OCI-LY7 (cell line): ENCODE data around the gene FHIP1A. TPM values are rescaled to one million over a fixed set of nuclear protein-coding genes. Genes with fewer than 3 reads are reported as not detected.

Source experiments
- BruUV-seq: library from RNA; stranded (reverse); fragments of 400-500 nt; replicated peaks from 2 replicates; lab custom pipeline; 2021; lab: Mats Ljungman, UMichigan
- CTCF ChIA-PET: fragments of 300-600 bp; sonication (Branson Sonifier 250); formaldehyde crosslinking; loops from one replicate; lab custom pipeline; 2022; ENCODE audit warnings: antibody characterized with exemption; ENCODE audit not compliant: unreplicated experiment; lab: Charles Lee
- POLR2A ChIA-PET: fragments of 300-600 bp; sonication (Branson Sonifier 250); formaldehyde crosslinking; loops from one replicate; lab custom pipeline; 2022; ENCODE audit warnings: antibody characterized with exemption; lab: Charles Lee
- DNase-seq: peaks from one replicate; pipeline ENCODE4 v3.0.0-alpha.2; 2015; ENCODE audit warnings: low spot score
- H2AFZ ChIP-seq: fragments of 200-600 bp; sonication (generic), shearing (Covaris generic); 2 replicates; pipeline ENCODE4 v1.6.1; 2014; ENCODE audit warnings: mild to moderate bottlenecking, antibody characterized with exemption, low read length, moderate library complexity
- H3K27ac ChIP-seq: fragments of 200-600 bp; sonication (generic); 2 replicates; pipeline ENCODE4 v1.5.1; 2014; ENCODE audit warnings: mixed run types, low read depth, mild to moderate bottlenecking, moderate library complexity, low read length, inconsistent platforms; ENCODE audit not compliant: poor library complexity, severe bottlenecking
- H3K36me3 ChIP-seq: fragments of 200-600 bp; sonication (generic); 2 replicates; pipeline ENCODE4 v1.6.1; 2014; ENCODE audit warnings: mild to moderate bottlenecking, antibody characterized with exemption, low read length, moderate library complexity, mixed read lengths; ENCODE audit not compliant: insufficient read depth
- H3K4me1 ChIP-seq: fragments of 200-600 bp; sonication (generic); 2 replicates; pipeline ENCODE4 v1.5.1; 2014; ENCODE audit warnings: mild to moderate bottlenecking, low read length; ENCODE audit not compliant: insufficient read depth, poor library complexity, severe bottlenecking
- H3K4me2 ChIP-seq: fragments of 200-600 bp; sonication (generic); 2 replicates; pipeline ENCODE4 v1.6.1; 2014; ENCODE audit warnings: mild to moderate bottlenecking, low read length
- H3K4me3 ChIP-seq: fragments of 200-600 bp; sonication (generic); 2 replicates; pipeline ENCODE4 v1.5.1; 2014; ENCODE audit warnings: mild to moderate bottlenecking, low read depth, low read length; ENCODE audit not compliant: poor library complexity, severe bottlenecking
- H3K79me2 ChIP-seq: fragments of 200-600 bp; sonication (generic); 2 replicates; pipeline ENCODE4 v1.6.1; 2016; ENCODE audit warnings: low read depth, mild to moderate bottlenecking, low read length, moderate library complexity, mixed read lengths; ENCODE audit not compliant: insufficient read depth
- H3K9me2 ChIP-seq: fragments of 200-600 bp; sonication (generic); 2 replicates; pipeline ENCODE4 v1.6.1; 2016; ENCODE audit warnings: mild to moderate bottlenecking, low read length, mixed read lengths; ENCODE audit not compliant: insufficient read depth
- H3K9me3 ChIP-seq: fragments of 200-600 bp; sonication (generic); 2 replicates; pipeline ENCODE4 v1.6.1; 2014; ENCODE audit warnings: mild to moderate bottlenecking, mixed run types, low read length, mixed read lengths
- H4K20me1 ChIP-seq: fragments of 200-600 bp; sonication (generic); 2 replicates; pipeline ENCODE4 v1.6.1; 2014; ENCODE audit warnings: mild to moderate bottlenecking, antibody characterized with exemption, low read length, moderate library complexity, mixed read lengths; ENCODE audit not compliant: insufficient read depth
- EZH2phosphoT487 ChIP-seq: fragments of 200-600 bp; sonication (generic); IDR thresholded peaks from 2 replicates; pipeline ENCODE4 v1.6.1; 2018; ENCODE audit warnings: low read depth, borderline replicate concordance, mild to moderate bottlenecking, mixed run types, antibody characterized with exemption, low read length, moderate library complexity, mixed read lengths
- intact Hi-C: fragments of 100-400 bp; cut with micrococcal nuclease; formaldehyde crosslinking; loops from one replicate; pipeline ENCODE4 v1.10.0; 2022; ENCODE audit not compliant: unreplicated experiment
- total RNA-seq, 2 experiments: library from RNA; depleted of rRNA in 1 of 2; stranded (reverse); fragments of >200 nt in 1 of 2; shearing (Covaris generic) in 1 of 2; gene quantifications; 2 replicates each; pipeline ENCODE4 v1.2.3, GENCODE V29; 2014 to 2022
- TF ChIP-seq, protein P1 (sequence below): fragments of 200-600 bp; sonication (generic); conservative IDR thresholded peaks from 2 replicates; pipeline ENCODE4 v1.5.1; 2014; ENCODE audit warnings: mild to moderate bottlenecking, antibody characterized with exemption, low read length, moderate library complexity, mixed read lengths

FHIP1A gene
- total RNA-seq, 2 experiments from 2014 or later: not detected

DNA sequence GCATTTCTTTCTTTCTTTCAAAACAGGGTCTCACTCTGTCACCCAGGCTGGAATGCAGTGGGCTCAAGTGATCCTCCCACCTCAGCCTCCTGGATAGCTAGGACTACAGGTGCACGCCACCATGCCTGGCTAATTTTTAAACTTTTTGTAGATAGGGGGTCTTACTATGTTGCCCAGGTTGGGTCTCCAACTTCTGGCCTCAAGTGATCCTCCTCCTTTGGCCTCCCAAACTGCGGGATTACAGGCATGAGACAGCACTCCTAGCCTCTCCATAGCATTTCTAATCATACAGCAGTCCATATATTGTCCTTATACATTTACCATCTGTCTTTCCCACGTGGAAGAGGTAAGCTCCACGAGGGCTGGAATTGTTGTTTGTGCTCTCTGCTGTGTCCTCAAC lies 2.0 kb upstream of the FHIP1A start:
- intact Hi-C loops: no loop called here
- H3K4me2 ChIP-seq: no peak overlapping the region

DNA sequence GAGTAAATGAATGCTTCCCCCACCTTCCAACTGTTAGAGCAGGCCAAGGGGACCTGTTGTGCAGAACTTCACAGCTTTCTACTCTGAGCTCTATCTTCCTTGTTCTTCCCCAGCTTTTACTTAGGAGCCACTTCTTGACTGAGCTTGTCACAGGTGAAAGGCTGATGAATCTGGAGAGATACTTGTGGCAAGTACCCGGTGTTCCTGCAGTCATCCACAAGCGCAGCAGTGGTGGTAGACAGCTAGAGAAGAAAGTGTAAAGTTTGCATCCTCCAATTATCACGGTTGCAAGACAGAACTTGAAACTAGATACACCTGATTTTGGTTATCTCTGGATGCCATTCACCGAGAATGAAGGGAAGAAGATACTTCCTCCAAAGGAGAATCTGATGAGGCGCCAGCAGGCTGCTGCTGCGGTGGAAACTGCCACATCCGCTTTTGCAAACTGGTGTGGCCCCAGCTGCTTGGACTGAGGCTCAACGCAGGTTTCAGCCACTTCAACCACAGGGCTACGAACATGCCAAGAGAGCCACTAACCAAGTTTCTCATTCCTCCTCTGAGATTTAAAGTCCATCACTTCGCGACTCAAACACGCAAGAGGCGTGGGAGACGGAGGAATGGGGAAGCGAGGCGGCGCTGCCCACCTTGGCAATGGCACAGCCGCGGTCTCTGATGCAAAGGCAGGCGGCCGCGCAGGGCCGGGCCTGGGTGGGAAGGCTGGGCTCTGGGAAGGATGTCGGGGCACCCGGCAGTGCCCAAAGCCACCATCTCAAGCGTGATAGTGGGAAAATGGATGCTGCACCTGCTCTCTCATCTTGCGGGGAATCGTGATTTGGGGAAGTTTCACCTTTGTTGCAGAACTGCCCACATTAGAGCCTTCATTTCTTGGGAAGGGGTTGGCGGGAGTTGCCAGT lies 1.3 kb upstream of the FHIP1A start:
- no peak for TF ChIP-seq EZH2phosphoT487
- TF ChIP-seq, protein P1, sequence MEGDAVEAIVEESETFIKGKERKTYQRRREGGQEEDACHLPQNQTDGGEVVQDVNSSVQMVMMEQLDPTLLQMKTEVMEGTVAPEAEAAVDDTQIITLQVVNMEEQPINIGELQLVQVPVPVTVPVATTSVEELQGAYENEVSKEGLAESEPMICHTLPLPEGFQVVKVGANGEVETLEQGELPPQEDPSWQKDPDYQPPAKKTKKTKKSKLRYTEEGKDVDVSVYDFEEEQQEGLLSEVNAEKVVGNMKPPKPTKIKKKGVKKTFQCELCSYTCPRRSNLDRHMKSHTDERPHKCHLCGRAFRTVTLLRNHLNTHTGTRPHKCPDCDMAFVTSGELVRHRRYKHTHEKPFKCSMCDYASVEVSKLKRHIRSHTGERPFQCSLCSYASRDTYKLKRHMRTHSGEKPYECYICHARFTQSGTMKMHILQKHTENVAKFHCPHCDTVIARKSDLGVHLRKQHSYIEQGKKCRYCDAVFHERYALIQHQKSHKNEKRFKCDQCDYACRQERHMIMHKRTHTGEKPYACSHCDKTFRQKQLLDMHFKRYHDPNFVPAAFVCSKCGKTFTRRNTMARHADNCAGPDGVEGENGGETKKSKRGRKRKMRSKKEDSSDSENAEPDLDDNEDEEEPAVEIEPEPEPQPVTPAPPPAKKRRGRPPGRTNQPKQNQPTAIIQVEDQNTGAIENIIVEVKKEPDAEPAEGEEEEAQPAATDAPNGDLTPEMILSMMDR: no peak
- BruUV-seq: no TSS peak
- no peaks in the 10 kb centered on the region for H3K9me2 ChIP-seq
- peak overlapping the region; percentile 69; the same call in 1 of the 2 replicates for H3K4me2 ChIP-seq
- no peaks in the 10 kb centered on the region for H4K20me1 ChIP-seq
- no peaks in the 10 kb centered on the region for H3K4me1 ChIP-seq
- H3K79me2 ChIP-seq: no peaks in the 10 kb centered on the region
- no peaks in the 10 kb centered on the region for H3K9me3 ChIP-seq
- H3K27ac ChIP-seq: no peak overlapping the region
- ChIA-PET POLR2A (no interaction called here), CTCF (no interaction called here)
- no peak for DNase-seq
- no peaks in the 10 kb centered on the region for H3K36me3 ChIP-seq
- peak overlapping the region; percentile 69; the same call in 1 of the 2 replicates for H2AFZ ChIP-seq
- intact Hi-C loops: no loop called here
- peak overlapping the region; percentile 61 for H3K4me3 ChIP-seq

More for the DNA sequence above, 2.0 kb upstream of the FHIP1A start:
- ChIA-PET CTCF (no interaction called here), POLR2A (no interaction called here)
- no peaks in the 10 kb centered on the region for H3K4me1 ChIP-seq
- H3K79me2 ChIP-seq: no peaks in the 10 kb centered on the region
- no peaks in the 10 kb centered on the region for H3K36me3 ChIP-seq
- no peaks in the 10 kb centered on the region for H3K9me2 ChIP-seq
- no peak overlapping the region for H2AFZ ChIP-seq
- H3K27ac ChIP-seq: no peak overlapping the region
- BruUV-seq: no TSS peak
- DNase-seq: no peak
- no peaks in the 10 kb centered on the region for H4K20me1 ChIP-seq
- H3K4me3 ChIP-seq: no peak overlapping the region
- no peak for TF ChIP-seq EZH2phosphoT487
- TF ChIP-seq, protein P1: no peak
- H3K9me3 ChIP-seq: no peaks in the 10 kb centered on the region

DNA sequence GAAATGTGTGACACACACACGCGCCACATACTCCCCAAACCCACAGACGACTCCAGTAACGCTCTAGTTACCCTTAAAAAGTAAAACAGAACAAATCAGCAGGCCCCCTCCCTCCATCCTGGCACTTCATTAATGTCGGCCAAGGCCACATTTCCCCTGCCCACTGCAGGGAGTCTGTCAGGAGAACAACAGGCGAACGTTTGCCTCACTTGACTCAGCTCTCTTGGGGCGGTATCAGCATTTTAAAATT lies 671 bp upstream of the FHIP1A start:
- no peaks in the 10 kb centered on the region for H4K20me1 ChIP-seq
- H3K4me3 ChIP-seq: peak overlapping the region; percentile 61
- no TSS peak for BruUV-seq
- no peak overlapping the region for H3K27ac ChIP-seq
- ChIA-PET POLR2A (no interaction called here), CTCF (no interaction called here)
- no peak for DNase-seq
- H3K9me3 ChIP-seq: no peaks in the 10 kb centered on the region
- H2AFZ ChIP-seq: peak overlapping the region; percentile 69; the same call in 1 of the 2 replicates
- no peaks in the 10 kb centered on the region for H3K4me1 ChIP-seq
- peak overlapping the region; percentile 69 for H3K4me2 ChIP-seq
- no peaks in the 10 kb centered on the region for H3K79me2 ChIP-seq
- H3K36me3 ChIP-seq: no peaks in the 10 kb centered on the region
- H3K9me2 ChIP-seq: no peaks in the 10 kb centered on the region
- intact Hi-C loops: no loop called here
- TF ChIP-seq EZH2phosphoT487: no peak
- TF ChIP-seq, protein P1: no peak
